A549 (cell line): ENCODE measurements around the gene PRDM15. TPM values are rescaled to one million over a fixed set of nuclear protein-coding genes. Genes with fewer than 3 reads are reported as not detected.

Experiments used
- ATAC-seq, 2 experiments: fragments of 200-7000 bp in 1 of 2; fragments of >200 bp in 1 of 2; cut with Nextera tagmentation in 1 of 2; cut with Tn5 transposase in 1 of 2; 3 replicates each; pipeline versions ENCODE4 v1.8.0 to v1.9.1; 2018 to 2020; ENCODE audit warnings: mild to moderate bottlenecking in 1 of 2, moderate library complexity in 1 of 2
- CTCF ChIA-PET: fragments of 300-600 bp; sonication (Branson Sonifier 250); formaldehyde crosslinking; extraction: SDS; loops from one replicate; lab custom pipeline; 2021; ENCODE audit warnings: antibody characterized with exemption, inconsistent platforms; lab: Yijun Ruan, JAX
- POLR2A ChIA-PET: fragments of 350-600 bp; formaldehyde crosslinking; extraction: SDS; loops from one replicate; lab custom pipeline; 2021; ENCODE audit warnings: antibody characterized with exemption, inconsistent platforms; lab: Yijun Ruan, JAX
- DNase-seq, 2 experiments: peaks; one replicate each; pipeline versions ENCODE4 v3.0.0 to v3.0.0-alpha.2; 2011 to 2016; ENCODE audit warnings: low read depth in 1 of 2, low spot score in 1 of 2
- FAIRE-seq: peaks from 2 replicates; lab custom pipeline; 2011; peaks lifted over from hg19 to GRCh38; lab: Jason Lieb, UNC
- H3K27ac ChIP-seq, 2 experiments: fragments of >200 bp; sonication (Bioruptor Twin); formaldehyde crosslinking; 3 replicates each; pipeline ENCODE4 v1.5.1; 2016 to 2017
- H3K4me1 ChIP-seq: fragments of >200 bp; sonication (Bioruptor Twin); formaldehyde crosslinking; 3 replicates; pipeline ENCODE4 v1.6.1; 2016
- H3K4me2 ChIP-seq: fragments of >200 bp; sonication (Bioruptor Twin); formaldehyde crosslinking; 3 replicates; pipeline ENCODE4 v1.6.1; 2016
- H3K4me3 ChIP-seq: fragments of >200 bp; sonication (Bioruptor Twin); formaldehyde crosslinking; 3 replicates; pipeline ENCODE4 v1.5.1; 2016
- H3K9me3 ChIP-seq: fragments of >200 bp; sonication (Bioruptor Twin); formaldehyde crosslinking; 3 replicates; pipeline ENCODE4 v1.6.1; 2016
- BHLHE40 ChIP-seq: IDR thresholded peaks from 2 replicates; pipeline ENCODE4 v1.6.1; 2012; ENCODE audit warnings: low read depth, low read length, inconsistent platforms
- CEBPB ChIP-seq, 2 experiments: fragments of >200 bp in 1 of 2; sonication (Bioruptor Twin) in 1 of 2; formaldehyde crosslinking in 1 of 2; IDR thresholded peaks; 2 replicates each; pipeline ENCODE4 v1.6.1; 2012 to 2016
- CHD4 ChIP-seq: fragments of 200-600 bp; sonication (generic); IDR thresholded peaks from 2 replicates; pipeline ENCODE4 v1.6.1; 2016; ENCODE audit warnings: antibody characterized with exemption, mild to moderate bottlenecking, borderline replicate concordance
- ELK1 ChIP-seq: fragments of 150-350 bp; IDR thresholded peaks from 2 replicates; pipeline ENCODE4 v1.6.1; 2014; ENCODE audit warnings: low read depth, mild to moderate bottlenecking, low read length
- FOSB ChIP-seq: fragments of 250-450 bp; sonication (Bioruptor Pico); IDR thresholded peaks from 2 replicates; pipeline ENCODE4 v1.5.0; 2020; ENCODE audit warnings: mild to moderate bottlenecking, moderate library complexity
- HDAC2 ChIP-seq: fragments of 200-600 bp; sonication (generic); IDR thresholded peaks from 2 replicates; pipeline ENCODE4 v1.6.1; 2016
- HMGXB4 ChIP-seq: fragments of 250-450 bp; sonication (Bioruptor Pico); IDR thresholded peaks from 2 replicates; pipeline ENCODE4 v1.5.0; 2021; ENCODE audit warnings: mild to moderate bottlenecking, moderate library complexity, borderline replicate concordance
- JUN ChIP-seq, 2 experiments: fragments of >200 bp; sonication (Bioruptor Twin); formaldehyde crosslinking; IDR thresholded peaks; 2 replicates in 1 of 2; 3 replicates in 1 of 2; pipeline ENCODE4 v1.6.1; 2016 to 2017
- KDM5A ChIP-seq: fragments of 200-600 bp; sonication (generic); IDR thresholded peaks from 2 replicates; pipeline ENCODE4 v1.6.1; 2016; ENCODE audit warnings: antibody characterized with exemption, mild to moderate bottlenecking
- MAZ ChIP-seq: fragments of 150-350 bp; IDR thresholded peaks from 2 replicates; pipeline ENCODE4 v1.6.1; 2014; ENCODE audit warnings: antibody characterized with exemption, low read depth, low read length, borderline replicate concordance
- MYC ChIP-seq: IDR thresholded peaks from 2 replicates; pipeline ENCODE4 v1.6.1; 2012; ENCODE audit warnings: mild to moderate bottlenecking, inconsistent platforms, low read length, improper control_type of control experiment, borderline replicate concordance
- POLR2A ChIP-seq: IDR thresholded peaks from 2 replicates; pipeline ENCODE4 v1.6.1; 2012; ENCODE audit warnings: mild to moderate bottlenecking, low read length
- RCOR1 ChIP-seq: fragments of 150-350 bp; IDR thresholded peaks from 2 replicates; pipeline ENCODE4 v1.6.1; 2014; ENCODE audit warnings: antibody characterized with exemption, low read length, low read depth
- RFX5 ChIP-seq: fragments of 450-650 bp; IDR thresholded peaks from 2 replicates; pipeline ENCODE4 v1.7.1; 2014; ENCODE audit warnings: antibody characterized with exemption, mild to moderate bottlenecking, moderate library complexity
- RNF2 ChIP-seq: fragments of 200-600 bp; sonication (generic); IDR thresholded peaks from 2 replicates; pipeline ENCODE4 v1.6.1; 2016; ENCODE audit warnings: low read depth, mild to moderate bottlenecking, antibody characterized with exemption, moderate library complexity, borderline replicate concordance
- TP53 ChIP-seq: fragments of 250-450 bp; sonication (Bioruptor Pico); IDR thresholded peaks from 2 replicates; pipeline ENCODE4 v1.5.0; 2021; ENCODE audit warnings: mild to moderate bottlenecking, moderate library complexity
- ZC3H11A ChIP-seq: fragments of 450-650 bp; IDR thresholded peaks from 2 replicates; pipeline ENCODE4 v1.6.1; 2014; ENCODE audit warnings: antibody characterized with exemption, mild to moderate bottlenecking
- ZFP36 ChIP-seq: fragments of 450-650 bp; IDR thresholded peaks from 2 replicates; pipeline ENCODE4 v1.6.1; 2014; ENCODE audit warnings: borderline replicate concordance; ENCODE audit not compliant: partially characterized antibody
- ZNF302 ChIP-seq: fragments of 250-450 bp; sonication (Bioruptor Pico); IDR thresholded peaks from 2 replicates; pipeline ENCODE4 v1.9.0; 2021; ENCODE audit warnings: inconsistent platforms, mild to moderate bottlenecking, moderate library complexity
- ZSCAN20 ChIP-seq: fragments of 250-450 bp; sonication (Bioruptor Pico); IDR thresholded peaks from 2 replicates; pipeline ENCODE4 v1.8.0; 2022; ENCODE audit warnings: mild to moderate bottlenecking, moderate library complexity
- WGBS: methylation state at CpG from one replicate; pipeline ENCODE4 v1.1.6; 2017; ENCODE audit errors: missing lambda C conversion rate; 5-methylcytosine and 5-hydroxymethylcytosine counted together
- polyA plus RNA-seq, 4 experiments: library from polyadenylated mRNA; depleted of rRNA in 3 of 4; stranded (reverse); fragments of >200 nt; fragmentation: RNase III in 1 of 4; extraction: RNeasy Plus Mini Kit Qiagen cat#74134 plus additional on column Dnase treatment in 1 of 4; gene quantifications; 2 replicates in 3 of 4; 3 replicates in 1 of 4; pipeline ENCODE4 v1.2.3, GENCODE V29; 2011 to 2017
- TF ChIP-seq, protein P1 (sequence below): fragments of 450-650 bp; IDR thresholded peaks from 2 replicates; pipeline ENCODE4 v1.6.1; 2014; ENCODE audit warnings: antibody characterized with exemption
- TF ChIP-seq, protein P2 (sequence below): IDR thresholded peaks from 2 replicates; pipeline ENCODE4 v1.6.1; 2012

PRDM15 gene
- polyA plus RNA-seq, 2 of the 4 experiments (the other 2 are of a cell fraction): 4.5 to 6.1 TPM

DNA sequence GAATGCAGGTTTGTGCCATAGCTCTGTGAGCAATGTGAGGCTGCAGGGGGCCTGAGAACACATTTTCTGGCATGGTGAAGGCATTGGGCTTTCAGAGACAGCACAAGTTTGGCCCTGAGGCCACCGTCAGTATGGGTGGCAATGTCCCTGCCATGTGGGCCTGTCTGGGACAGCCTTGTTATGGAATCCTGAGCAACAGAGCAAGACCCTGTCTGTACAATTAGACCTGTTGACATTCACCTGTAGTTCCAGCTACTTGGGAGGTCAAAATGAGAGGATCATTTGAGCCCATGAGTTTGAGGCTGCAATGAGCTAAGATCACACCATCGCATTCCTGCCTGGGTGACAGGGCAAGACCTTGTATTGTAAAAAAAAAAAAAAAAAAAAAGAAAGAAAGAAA lies 35.6 kb downstream of the PRDM15 start (continued):
- no peak for TF ChIP-seq HMGXB4

GRCh38 chr21:41840880-41841279 lies 38.3 kb downstream of the PRDM15 start:
- no peak overlapping the region for H3K4me3 ChIP-seq
- ChIA-PET POLR2A (no interaction called here), CTCF (interaction anchor here (0.6 to 1.4 kb wide), 2 partner anchors 24 to 91 kb away, joined by 3 read pairs; no protein-coding TSS in a partner anchor)
- H3K27ac ChIP-seq: no peak overlapping the region
- no peak overlapping the region for H3K4me2 ChIP-seq
- H3K9me3 ChIP-seq: peaks cover 7% of the 10 kb centered on the region; the same call in 1 of the 3 replicates
- ATAC-seq: no peak
- no peaks in the 10 kb centered on the region for H3K4me1 ChIP-seq
- no peak for FAIRE-seq
- whole genome bisulfite sequencing: 97% methylated on average over 1 of the region's 1 CpG
- DNase-seq: no peak
- no peak for TF ChIP-seq RCOR1
- no peak for TF ChIP-seq KDM5A
- TF ChIP-seq MYC: no peak
- no peak for TF ChIP-seq ZFP36
- no peak for TF ChIP-seq CEBPB (IDR thresholded peaks at IDR 0.05)
- no peak for TF ChIP-seq FOSB (CRISPR knock-in tag)
- TF ChIP-seq ZC3H11A: no peak

GRCh38 chr21:41839387-41840000 lies 39.6 kb downstream of the PRDM15 start:
- ATAC-seq (no peak), DNase-seq (no peak), FAIRE-seq (no peak)
- Histone ChIP-seq H3K4me2 (no peak overlapping the region), H3K27ac (no peak overlapping the region), H3K4me1 (no peaks in the 10 kb centered on the region), H3K4me3 (no peak overlapping the region)
- ChIA-PET CTCF (interaction anchor here (0.7 kb wide), 1 partner anchor 23 kb away, joined by 3 read pairs; no protein-coding TSS in a partner anchor), POLR2A (no interaction called here)
- TF ChIP-seq POLR2A (no peak), FOSB (CRISPR knock-in tag) (no peak), ZSCAN20 (CRISPR knock-in tag) (no peak), JUN (IDR thresholded peaks at IDR 0.05) (no peak), CHD4 (no peak), HMGXB4 (no peak), RFX5 (no peak)
- TF ChIP-seq, all 56 proteins: peak for 0
- 97% methylated on average over 16 of the region's 21 CpGs for WGBS
- H3K9me3 ChIP-seq: peaks cover 7% of the 10 kb centered on the region; the same call in 1 of the 3 replicates

GRCh38 chr21:41837756-41838297 lies 41.3 kb downstream of the PRDM15 start:
- POLR2A ChIA-PET: no interaction called here
- CTCF ChIA-PET: interaction anchor here (1.5 to 1.6 kb wide), 2 partner anchors 21 to 225 kb away, joined by 3 to 8 read pairs; no protein-coding TSS in a partner anchor
- H3K9me3 ChIP-seq: peaks cover 7% of the 10 kb centered on the region; the same call in 1 of the 3 replicates
- no peak for TF ChIP-seq ZNF302 (CRISPR knock-in tag)
- TF ChIP-seq, protein P1, sequence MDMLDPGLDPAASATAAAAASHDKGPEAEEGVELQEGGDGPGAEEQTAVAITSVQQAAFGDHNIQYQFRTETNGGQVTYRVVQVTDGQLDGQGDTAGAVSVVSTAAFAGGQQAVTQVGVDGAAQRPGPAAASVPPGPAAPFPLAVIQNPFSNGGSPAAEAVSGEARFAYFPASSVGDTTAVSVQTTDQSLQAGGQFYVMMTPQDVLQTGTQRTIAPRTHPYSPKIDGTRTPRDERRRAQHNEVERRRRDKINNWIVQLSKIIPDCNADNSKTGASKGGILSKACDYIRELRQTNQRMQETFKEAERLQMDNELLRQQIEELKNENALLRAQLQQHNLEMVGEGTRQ: no peak
- no peak for TF ChIP-seq MAZ
- no peak for TF ChIP-seq RFX5
- no peak for TF ChIP-seq ELK1
- no peak for TF ChIP-seq RNF2
- no peak for TF ChIP-seq TP53
- no peak for TF ChIP-seq BHLHE40
- no peak for TF ChIP-seq HMGXB4
- no peak for TF ChIP-seq HDAC2
- TF ChIP-seq, protein P2, sequence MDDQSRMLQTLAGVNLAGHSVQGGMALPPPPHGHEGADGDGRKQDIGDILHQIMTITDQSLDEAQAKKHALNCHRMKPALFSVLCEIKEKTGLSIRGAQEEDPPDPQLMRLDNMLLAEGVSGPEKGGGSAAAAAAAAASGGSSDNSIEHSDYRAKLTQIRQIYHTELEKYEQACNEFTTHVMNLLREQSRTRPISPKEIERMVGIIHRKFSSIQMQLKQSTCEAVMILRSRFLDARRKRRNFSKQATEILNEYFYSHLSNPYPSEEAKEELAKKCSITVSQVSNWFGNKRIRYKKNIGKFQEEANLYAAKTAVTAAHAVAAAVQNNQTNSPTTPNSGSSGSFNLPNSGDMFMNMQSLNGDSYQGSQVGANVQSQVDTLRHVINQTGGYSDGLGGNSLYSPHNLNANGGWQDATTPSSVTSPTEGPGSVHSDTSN: no peak

More at GRCh38 chr21:41837756-41838297, 41.3 kb downstream of the PRDM15 start:
- H3K27ac ChIP-seq: no peak overlapping the region
- no peak for DNase-seq
- 100% methylated on average over 1 of the region's 7 CpGs for WGBS
- H3K4me1 ChIP-seq: no peaks in the 10 kb centered on the region
- no peak overlapping the region for H3K4me2 ChIP-seq
- no peak for FAIRE-seq
- H3K4me3 ChIP-seq: no peak overlapping the region
- no peak for ATAC-seq
